ENCODE measurements around the gene GPRC5B.

The GPRC5B gene

DNA sequence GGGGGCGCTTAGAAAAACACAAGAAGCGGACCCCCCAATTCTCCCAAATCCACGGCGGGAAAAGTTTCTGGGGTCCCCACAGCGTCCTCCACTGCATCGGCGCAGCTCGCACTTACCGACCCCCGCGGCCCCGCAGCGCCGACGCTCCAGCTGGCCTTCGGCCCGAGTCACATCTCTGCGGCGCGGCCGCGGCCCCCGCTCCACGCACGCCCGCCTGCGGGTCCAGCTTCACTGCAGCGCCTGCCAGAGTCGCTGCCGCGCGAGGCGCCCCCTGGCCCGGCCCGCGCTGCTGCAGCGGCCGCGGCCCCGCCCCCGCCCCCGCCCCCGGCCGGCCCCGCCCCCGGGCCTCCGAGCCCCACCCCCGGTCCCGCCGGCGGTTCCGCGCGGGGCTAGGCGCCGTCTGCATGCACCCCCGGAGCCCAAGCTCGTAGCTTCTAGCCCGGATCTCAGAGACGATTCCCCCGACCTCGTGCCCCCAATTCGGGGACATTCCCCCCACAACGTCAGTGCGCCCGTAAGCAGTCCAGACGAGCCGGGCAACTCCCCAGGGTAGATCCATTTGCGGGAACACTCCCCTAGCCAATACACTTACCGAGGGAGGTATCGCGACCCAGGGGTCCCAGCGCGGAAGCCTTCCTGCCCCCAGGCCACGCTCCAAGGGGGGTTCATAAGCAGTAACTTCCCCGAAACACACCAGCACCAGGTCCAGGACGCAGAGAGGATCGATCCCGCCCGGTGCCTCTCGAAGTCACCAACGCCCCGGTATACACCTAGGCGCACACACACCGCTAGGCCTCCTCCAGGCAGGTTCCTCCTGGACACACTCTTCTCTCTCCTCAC lies at the start of gene GPRC5B:
GPRC5B (minus strand) TSS at position 238 of the 840 bp plus-strand sequence. CDS start 12,003 bp downstream, outside the sequence.
- Mint-ChIP-seq H3K9me3 (no peaks in the 10 kb centered on the region), H3K27me3 (ENCODE audit: low read depth) (peaks cover 39% of the 10 kb centered on the region), H3K27ac (no peak within 1 kb of the TSS), H3K36me3 (ENCODE audit: low read depth) (no peaks in the 10 kb centered on the region), H3K4me3 (peak within 1 kb of the TSS; percentile 79), H3K4me1 (ENCODE audit: low read depth) (peaks cover 13% of the 10 kb centered on the region)
- DNase-seq (ENCODE audit: low spot score), result peak; percentile 12

DNA sequence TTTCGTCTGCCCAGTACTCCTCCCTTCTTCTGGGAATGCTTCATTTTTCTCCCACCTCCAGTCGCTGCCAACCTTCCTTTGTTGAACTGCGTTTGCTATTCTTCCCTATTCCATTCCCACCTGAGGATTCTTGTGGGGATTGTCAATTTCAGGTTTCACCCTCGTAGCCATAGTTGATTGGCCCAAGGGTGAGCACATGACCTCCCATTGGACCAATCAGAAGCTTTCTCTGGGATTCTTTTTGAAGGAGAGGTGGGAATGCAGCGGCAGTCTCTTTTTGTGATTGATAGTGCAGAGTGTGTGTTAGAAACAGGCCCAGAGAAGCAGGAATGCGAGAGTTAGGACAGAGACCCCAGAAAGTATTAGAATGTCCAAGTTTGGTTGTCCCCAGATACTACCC lies 49.1 kb upstream of the GPRC5B start:
- Mint-ChIP-seq H3K27me3 (ENCODE audit: low read depth) (no peaks in the 10 kb centered on the region), H3K4me1 (ENCODE audit: low read depth) (no peaks in the 10 kb centered on the region), H3K36me3 (ENCODE audit: low read depth) (no peaks in the 10 kb centered on the region), H3K9me3 (no peaks in the 10 kb centered on the region), H3K4me3 (no peak overlapping the region), H3K27ac (no peak overlapping the region)
- DNase-seq (ENCODE audit: low spot score), result no peak

GRCh38 chr16:19929062-19929511 lies 44.4 kb upstream of the GPRC5B start:
- H3K4me3 Mint-ChIP-seq, result no peak overlapping the region
- H3K36me3 Mint-ChIP-seq (ENCODE audit: low read depth), result no peaks in the 10 kb centered on the region
- H3K9me3 Mint-ChIP-seq, result no peaks in the 10 kb centered on the region
- H3K4me1 Mint-ChIP-seq (ENCODE audit: low read depth), result no peaks in the 10 kb centered on the region
- no peaks in the 10 kb centered on the region for H3K27me3 Mint-ChIP-seq (ENCODE audit: low read depth)
- no peak for DNase-seq (ENCODE audit: low spot score)
- H3K27ac Mint-ChIP-seq, result no peak overlapping the region

GRCh38 chr16:19928432-19928831 lies 43.8 kb upstream of the GPRC5B start:
- H3K4me3 Mint-ChIP-seq, result no peak overlapping the region
- no peaks in the 10 kb centered on the region for H3K4me1 Mint-ChIP-seq (ENCODE audit: low read depth)
- no peaks in the 10 kb centered on the region for H3K9me3 Mint-ChIP-seq
- no peak for DNase-seq (ENCODE audit: low spot score)
- no peaks in the 10 kb centered on the region for H3K27me3 Mint-ChIP-seq (ENCODE audit: low read depth)
- H3K36me3 Mint-ChIP-seq (ENCODE audit: low read depth), result no peaks in the 10 kb centered on the region
- no peak overlapping the region for H3K27ac Mint-ChIP-seq

- Mint-ChIP-seq H3K4me3 (no peak overlapping the region), H3K27ac (no peak overlapping the region), H3K9me3 (no peaks in the 10 kb centered on the region), H3K4me1 (ENCODE audit: low read depth) (no peaks in the 10 kb centered on the region), H3K36me3 (ENCODE audit: low read depth) (no peaks in the 10 kb centered on the region), H3K27me3 (ENCODE audit: low read depth) (no peaks in the 10 kb centered on the region)
- no peak for DNase-seq (ENCODE audit: low spot score)
These were observed 42.1 kb upstream of the GPRC5B start for GRCh38 chr16:19926449-19927390.

DNA sequence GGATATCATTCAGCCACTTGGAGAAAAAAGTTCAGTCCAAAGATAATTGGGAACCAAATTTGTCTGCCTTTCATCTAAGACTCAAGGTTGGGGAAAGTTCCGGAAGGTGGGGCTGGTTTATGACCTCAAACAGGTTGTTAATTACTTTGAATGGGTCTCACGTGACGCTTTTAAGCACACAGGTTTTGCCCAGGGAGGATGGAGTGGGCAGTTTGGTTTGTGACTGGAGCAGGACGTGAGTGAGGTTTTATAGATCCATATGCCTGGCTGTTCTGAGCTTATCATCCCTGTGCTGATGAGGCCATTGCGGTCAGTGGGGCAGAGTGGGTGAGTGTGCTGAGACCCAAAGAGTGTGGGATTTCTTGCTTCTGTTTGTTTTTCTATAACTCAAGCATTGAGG lies 38.7 kb upstream of the GPRC5B start:
- peaks cover 2% of the 10 kb centered on the region for H3K4me1 Mint-ChIP-seq (ENCODE audit: low read depth)
- H3K36me3 Mint-ChIP-seq (ENCODE audit: low read depth), result no peaks in the 10 kb centered on the region
- no peaks in the 10 kb centered on the region for H3K9me3 Mint-ChIP-seq
- no peak for DNase-seq (ENCODE audit: low spot score)
- H3K27ac Mint-ChIP-seq, result no peak overlapping the region
- peaks cover 2% of the 10 kb centered on the region for H3K27me3 Mint-ChIP-seq (ENCODE audit: low read depth)
- no peak overlapping the region for H3K4me3 Mint-ChIP-seq

- Mint-ChIP-seq H3K36me3 (ENCODE audit: low read depth) (no peaks in the 10 kb centered on the region), H3K9me3 (no peaks in the 10 kb centered on the region), H3K4me3 (no peak overlapping the region), H3K27ac (no peak overlapping the region), H3K27me3 (ENCODE audit: low read depth) (peaks cover 2% of the 10 kb centered on the region), H3K4me1 (ENCODE audit: low read depth) (peaks cover 2% of the 10 kb centered on the region)
- no peak for DNase-seq (ENCODE audit: low spot score)
These were observed 34.5 kb upstream of the GPRC5B start for GRCh38 chr16:19919142-19919541.

DNA sequence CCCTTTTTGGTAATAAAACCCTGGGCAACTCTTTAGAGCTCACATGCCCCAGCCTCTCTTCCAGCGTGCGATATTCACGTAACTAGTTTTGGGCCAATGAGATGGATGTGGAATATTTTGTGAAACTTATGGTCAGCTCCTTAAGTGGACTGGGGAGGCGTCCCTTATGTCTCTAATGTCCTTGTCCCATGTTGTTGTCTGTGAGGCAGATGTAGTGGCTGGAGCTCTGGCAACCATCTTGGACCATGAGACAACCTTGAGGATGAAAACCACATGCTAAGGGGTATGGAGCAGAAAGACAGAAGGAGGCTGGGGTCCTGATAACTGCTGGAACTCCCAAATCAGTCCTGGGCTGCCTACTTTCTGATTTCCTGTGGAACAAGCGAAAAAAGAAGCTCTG lies 31.4 kb upstream of the GPRC5B start:
- no peak overlapping the region for H3K27ac Mint-ChIP-seq
- H3K27me3 Mint-ChIP-seq (ENCODE audit: low read depth), result peaks cover 2% of the 10 kb centered on the region
- no peak overlapping the region for H3K4me3 Mint-ChIP-seq
- DNase-seq (ENCODE audit: low spot score), result no peak
- no peaks in the 10 kb centered on the region for H3K9me3 Mint-ChIP-seq
- H3K36me3 Mint-ChIP-seq (ENCODE audit: low read depth), result no peaks in the 10 kb centered on the region
- H3K4me1 Mint-ChIP-seq (ENCODE audit: low read depth), result peaks cover 2% of the 10 kb centered on the region

- no peaks in the 10 kb centered on the region for H3K9me3 Mint-ChIP-seq
- no peak overlapping the region for H3K27ac Mint-ChIP-seq
- H3K36me3 Mint-ChIP-seq (ENCODE audit: low read depth), result no peaks in the 10 kb centered on the region
- no peak for DNase-seq (ENCODE audit: low spot score)
- no peak overlapping the region for H3K4me3 Mint-ChIP-seq
- no peaks in the 10 kb centered on the region for H3K4me1 Mint-ChIP-seq (ENCODE audit: low read depth)
- H3K27me3 Mint-ChIP-seq (ENCODE audit: low read depth), result no peaks in the 10 kb centered on the region
These were observed 30.2 kb upstream of the GPRC5B start for GRCh38 chr16:19914877-19915276.

GRCh38 chr16:19913340-19913645 lies 28.6 kb upstream of the GPRC5B start:
- DNase-seq (ENCODE audit: low spot score), result no peak
- H3K4me3 Mint-ChIP-seq, result no peak overlapping the region
- no peak overlapping the region for H3K27ac Mint-ChIP-seq
- peaks cover under 1% of the 10 kb centered on the region for H3K27me3 Mint-ChIP-seq (ENCODE audit: low read depth)
- H3K9me3 Mint-ChIP-seq, result no peaks in the 10 kb centered on the region
- H3K36me3 Mint-ChIP-seq (ENCODE audit: low read depth), result no peaks in the 10 kb centered on the region
- H3K4me1 Mint-ChIP-seq (ENCODE audit: low read depth), result no peaks in the 10 kb centered on the region

DNA sequence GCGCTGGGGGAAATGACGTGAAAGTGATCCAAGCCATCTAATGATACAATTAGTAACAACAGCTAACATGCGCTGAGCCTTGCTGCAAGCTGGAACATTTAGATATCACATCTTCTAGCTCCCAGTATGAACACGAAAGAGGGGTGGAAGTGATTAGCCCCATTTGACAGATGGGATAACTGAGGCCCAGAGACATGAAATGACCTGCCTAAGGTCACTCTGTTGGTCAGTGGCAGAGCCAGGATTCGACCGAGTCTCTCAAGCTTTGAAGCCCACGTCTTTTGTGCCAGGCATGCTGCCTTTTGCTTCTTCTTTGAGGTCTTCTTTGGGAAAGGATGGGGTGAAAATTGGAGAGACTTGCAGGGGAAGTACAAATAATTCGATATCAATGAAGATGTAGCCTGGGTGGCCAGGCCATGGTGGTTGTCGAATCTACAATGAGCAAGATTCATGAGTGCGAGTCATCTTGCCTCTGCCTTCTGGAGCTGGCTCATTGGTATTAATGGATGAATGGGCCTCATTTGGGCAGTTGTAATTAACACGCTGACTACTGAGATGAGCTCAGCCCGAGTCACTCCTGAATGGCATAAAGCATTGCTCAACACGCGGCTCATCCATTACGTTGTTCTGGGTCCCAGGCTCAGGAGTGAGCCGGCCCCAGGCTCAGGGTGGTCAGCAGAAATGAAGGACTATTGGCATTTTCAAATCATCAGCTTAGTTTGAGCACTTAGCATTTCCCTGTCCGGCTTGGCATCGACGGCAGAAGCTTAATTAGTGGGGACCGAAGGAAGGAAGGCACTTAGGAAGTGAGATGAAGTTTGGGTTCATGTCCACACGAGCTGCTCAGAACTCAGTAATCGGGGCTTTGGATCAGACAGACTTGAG lies 28.0 kb upstream of the GPRC5B start:
- Mint-ChIP-seq H3K4me1 (ENCODE audit: low read depth) (no peaks in the 10 kb centered on the region), H3K4me3 (no peak overlapping the region), H3K27me3 (ENCODE audit: low read depth) (peaks cover 3% of the 10 kb centered on the region), H3K9me3 (no peaks in the 10 kb centered on the region), H3K36me3 (ENCODE audit: low read depth) (no peaks in the 10 kb centered on the region), H3K27ac (no peak overlapping the region)
- DNase-seq (ENCODE audit: low spot score), result no peak

DNA sequence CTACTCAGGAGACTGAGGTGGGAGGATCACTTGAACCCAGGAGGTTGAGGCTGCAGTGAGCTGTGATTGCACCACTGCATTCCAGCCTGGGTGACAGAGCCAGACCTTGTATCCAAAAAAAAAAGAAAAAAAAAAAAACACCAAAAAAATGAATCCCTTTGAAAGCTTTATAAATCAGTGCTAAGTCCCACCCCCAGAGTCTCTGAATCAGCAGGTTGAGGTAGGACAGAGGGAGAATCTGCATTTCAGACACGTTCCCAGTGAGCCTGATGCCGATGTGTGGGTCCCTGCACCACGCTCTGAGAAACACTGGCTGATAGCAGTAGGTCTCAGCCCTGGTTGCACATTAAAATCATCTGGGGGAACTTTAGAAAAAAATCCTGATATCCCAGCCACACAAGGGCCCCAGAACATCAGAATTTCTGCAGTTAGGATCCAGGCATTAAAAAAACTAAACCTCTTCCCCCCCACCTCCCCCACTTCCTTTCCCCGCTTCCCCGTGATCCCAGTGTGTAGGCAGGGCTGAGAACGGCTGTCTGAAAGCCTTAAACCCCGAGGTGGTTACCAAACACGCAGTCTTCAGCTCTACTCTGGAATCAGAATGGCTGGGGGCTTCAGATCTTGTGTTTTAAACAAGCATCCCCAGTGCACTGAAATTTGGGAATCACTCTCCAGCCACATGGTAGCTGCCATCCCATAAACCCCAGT lies 27.3 kb upstream of the GPRC5B start:
- no peak for DNase-seq (ENCODE audit: low spot score)
- Mint-ChIP-seq H3K36me3 (ENCODE audit: low read depth) (no peaks in the 10 kb centered on the region), H3K4me1 (ENCODE audit: low read depth) (peaks cover 3% of the 10 kb centered on the region), H3K27ac (no peak overlapping the region), H3K27me3 (ENCODE audit: low read depth) (peaks cover 5% of the 10 kb centered on the region), H3K9me3 (no peaks in the 10 kb centered on the region), H3K4me3 (no peak overlapping the region)

DNA sequence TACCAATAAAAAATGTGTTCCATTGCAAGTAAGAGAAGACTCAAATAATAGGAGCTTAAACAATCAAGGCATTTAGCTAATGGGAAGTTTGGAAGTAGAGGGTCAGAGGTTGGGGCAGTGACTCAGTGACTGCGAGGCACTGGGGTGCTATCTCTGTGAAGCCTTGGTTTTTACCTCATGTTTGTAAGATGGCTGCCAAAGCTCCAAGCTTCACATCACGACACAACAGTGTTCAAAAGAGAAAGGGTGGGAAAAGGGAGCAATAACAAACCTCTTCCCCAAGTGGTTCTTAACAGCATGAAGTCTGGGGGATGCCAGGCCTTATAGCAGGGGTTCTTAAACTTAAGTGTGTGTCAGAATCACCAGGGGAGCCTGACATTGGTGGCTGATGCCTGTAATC lies 26.6 kb upstream of the GPRC5B start:
- Mint-ChIP-seq H3K9me3 (no peaks in the 10 kb centered on the region), H3K4me3 (no peak overlapping the region), H3K27ac (no peak overlapping the region), H3K36me3 (ENCODE audit: low read depth) (no peaks in the 10 kb centered on the region), H3K4me1 (ENCODE audit: low read depth) (peaks cover 3% of the 10 kb centered on the region), H3K27me3 (ENCODE audit: low read depth) (peaks cover 6% of the 10 kb centered on the region)
- no peak for DNase-seq (ENCODE audit: low spot score)

All from T-helper 2 cell treated with Interferon-gamma antibody and Interleukin-4, amounts not matched to agents 5 μg/mL and 100 μg/mL, for 36 hours (primary cell).